Measurements from ENCODE around the gene HDHD5.

The HDHD5 gene

DNA sequence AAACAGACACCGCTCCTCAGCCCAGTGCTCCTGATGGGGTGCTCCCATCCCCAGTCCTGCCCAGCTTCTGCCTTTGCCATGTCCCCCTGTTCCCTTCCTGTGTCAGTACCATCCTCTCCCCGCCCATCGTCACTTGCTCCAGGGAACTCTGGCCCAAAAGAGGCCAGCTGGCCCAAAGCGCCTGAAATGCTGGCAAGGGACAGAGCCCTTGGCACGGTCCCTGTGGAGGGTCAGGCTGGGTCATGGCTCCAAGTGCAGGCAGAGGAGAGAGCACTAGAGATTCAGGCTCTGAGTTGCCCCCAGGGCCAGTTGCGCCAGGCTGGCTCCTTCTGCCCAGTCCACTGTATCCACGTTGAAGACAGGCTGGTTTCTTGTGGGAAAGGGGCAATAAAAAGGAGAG lies 8.4 kb upstream of the HDHD5 start:
- TF ChIP-seq, protein P1, sequence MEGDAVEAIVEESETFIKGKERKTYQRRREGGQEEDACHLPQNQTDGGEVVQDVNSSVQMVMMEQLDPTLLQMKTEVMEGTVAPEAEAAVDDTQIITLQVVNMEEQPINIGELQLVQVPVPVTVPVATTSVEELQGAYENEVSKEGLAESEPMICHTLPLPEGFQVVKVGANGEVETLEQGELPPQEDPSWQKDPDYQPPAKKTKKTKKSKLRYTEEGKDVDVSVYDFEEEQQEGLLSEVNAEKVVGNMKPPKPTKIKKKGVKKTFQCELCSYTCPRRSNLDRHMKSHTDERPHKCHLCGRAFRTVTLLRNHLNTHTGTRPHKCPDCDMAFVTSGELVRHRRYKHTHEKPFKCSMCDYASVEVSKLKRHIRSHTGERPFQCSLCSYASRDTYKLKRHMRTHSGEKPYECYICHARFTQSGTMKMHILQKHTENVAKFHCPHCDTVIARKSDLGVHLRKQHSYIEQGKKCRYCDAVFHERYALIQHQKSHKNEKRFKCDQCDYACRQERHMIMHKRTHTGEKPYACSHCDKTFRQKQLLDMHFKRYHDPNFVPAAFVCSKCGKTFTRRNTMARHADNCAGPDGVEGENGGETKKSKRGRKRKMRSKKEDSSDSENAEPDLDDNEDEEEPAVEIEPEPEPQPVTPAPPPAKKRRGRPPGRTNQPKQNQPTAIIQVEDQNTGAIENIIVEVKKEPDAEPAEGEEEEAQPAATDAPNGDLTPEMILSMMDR (IDR thresholded peaks at IDR 0.05; ENCODE audit: low read depth, low read length, missing control alignments): no peak
- no peak for DNase-seq (ENCODE audit: low read depth)
- no peak overlapping the region for H3K4me3 ChIP-seq (ENCODE audit: low read depth, low read length)

DNA sequence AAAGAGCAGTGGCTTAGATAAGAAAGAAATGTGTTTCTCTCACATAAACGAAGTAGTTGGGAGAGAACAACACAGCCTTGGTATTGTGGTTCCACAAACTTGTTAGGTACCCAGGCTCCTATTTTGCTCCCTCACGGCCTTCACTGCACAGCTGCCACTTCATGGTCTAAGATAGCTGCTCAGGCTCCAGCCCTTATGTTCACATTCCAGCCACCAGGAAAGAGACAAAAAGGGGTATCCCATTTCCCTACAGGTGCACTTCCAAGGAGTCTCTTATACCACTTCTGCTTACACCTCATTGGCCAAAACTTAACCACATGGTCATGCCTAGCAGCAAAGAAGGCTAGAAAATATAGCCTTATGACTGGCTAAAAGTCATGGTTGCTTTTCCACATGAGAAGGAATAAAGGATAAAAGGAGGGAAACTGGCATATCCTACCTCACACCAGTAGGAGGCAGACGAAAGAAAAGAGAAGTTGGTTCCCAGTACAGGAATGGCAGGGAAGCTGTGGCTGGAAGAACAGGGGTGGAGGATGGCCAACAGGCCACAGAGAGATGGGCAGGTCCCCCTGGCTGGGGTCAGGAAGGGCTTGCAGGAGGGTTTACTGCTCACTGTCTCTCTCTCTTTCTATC lies 5.4 kb upstream of the HDHD5 start:
- no peak for DNase-seq (ENCODE audit: low read depth)
- TF ChIP-seq, protein P1 (IDR thresholded peaks at IDR 0.05; ENCODE audit: low read depth, low read length, missing control alignments): peak; percentile 15

DNA sequence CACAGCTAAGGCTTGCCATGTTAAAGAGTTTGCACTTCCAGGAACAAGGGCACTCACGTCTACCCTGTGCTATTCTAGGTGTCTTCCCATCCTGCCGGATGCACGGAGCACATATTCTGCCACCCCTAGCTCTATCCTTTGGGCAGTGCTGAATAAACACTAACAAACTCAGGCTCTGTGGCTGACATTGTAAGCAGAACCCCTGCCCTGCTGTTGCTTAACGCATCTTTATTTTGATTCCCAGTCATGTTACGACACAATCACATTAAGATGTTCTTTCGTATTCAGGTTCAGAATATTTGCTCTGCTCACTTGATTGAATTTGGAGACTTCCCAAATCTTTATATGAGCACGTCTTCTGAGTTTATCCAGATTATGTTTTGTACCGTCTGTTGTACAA lies 3.7 kb upstream of the HDHD5 start:
- no peak for DNase-seq (ENCODE audit: low read depth)
- no peak overlapping the region for H3K4me3 ChIP-seq (ENCODE audit: low read depth, low read length)
- TF ChIP-seq, protein P1 (IDR thresholded peaks at IDR 0.05; ENCODE audit: low read depth, low read length, missing control alignments): no peak

More for the DNA sequence above, 5.4 kb upstream of the HDHD5 start:
- no peak overlapping the region for H3K4me3 ChIP-seq (ENCODE audit: low read depth, low read length)

DNA sequence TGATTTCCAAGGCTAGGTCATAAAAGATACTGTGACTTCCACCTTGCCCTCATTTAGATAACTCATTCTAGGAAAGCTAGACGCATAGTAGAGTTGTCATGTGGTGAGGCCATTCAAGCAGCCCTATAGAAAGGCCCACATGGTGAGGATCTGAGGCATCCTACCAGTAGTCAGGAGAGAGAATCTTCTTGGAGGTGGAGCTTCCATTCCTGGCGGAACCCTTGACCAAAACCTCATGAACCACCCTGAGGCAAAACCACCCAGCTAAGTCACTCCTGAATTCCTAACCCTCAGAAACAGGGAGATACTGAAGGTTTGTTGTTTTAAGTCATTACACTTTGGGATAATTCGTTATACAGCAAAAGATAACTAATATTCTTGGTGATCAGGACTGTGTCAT lies 2.9 kb upstream of the HDHD5 start:
- TF ChIP-seq, protein P1 (IDR thresholded peaks at IDR 0.05; ENCODE audit: low read depth, low read length, missing control alignments): no peak
- DNase-seq (ENCODE audit: low read depth): no peak
- no peak overlapping the region for H3K4me3 ChIP-seq (ENCODE audit: low read depth, low read length)

DNA sequence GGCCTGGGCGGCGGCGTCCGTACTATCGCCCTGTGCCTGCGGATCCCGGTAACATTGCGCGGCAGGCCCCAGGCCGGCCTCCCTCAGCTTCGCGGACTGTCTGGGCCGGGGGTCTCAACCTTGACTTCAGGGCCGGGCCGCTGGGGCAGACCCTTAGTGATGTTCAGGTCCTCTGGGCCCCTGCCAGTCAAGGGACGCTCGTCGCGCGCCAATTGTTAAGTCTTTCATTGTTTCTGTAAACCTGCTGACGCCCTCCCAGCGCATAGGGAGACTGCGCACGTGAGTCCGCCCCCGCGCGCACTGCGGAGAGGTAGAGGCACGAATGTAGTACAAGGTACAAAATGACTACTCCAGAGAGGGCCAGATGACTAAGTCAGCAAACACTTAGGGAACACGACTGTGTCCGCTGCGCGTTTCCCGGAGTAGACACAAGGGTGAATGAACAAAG lies 451 bp upstream of the HDHD5 start:
- peak; percentile 30 for DNase-seq (ENCODE audit: low read depth)
- TF ChIP-seq, protein P1 (IDR thresholded peaks at IDR 0.05; ENCODE audit: low read depth, low read length, missing control alignments): no peak
- H3K4me3 ChIP-seq (ENCODE audit: low read depth, low read length): peak overlapping the region; percentile 71

DNA sequence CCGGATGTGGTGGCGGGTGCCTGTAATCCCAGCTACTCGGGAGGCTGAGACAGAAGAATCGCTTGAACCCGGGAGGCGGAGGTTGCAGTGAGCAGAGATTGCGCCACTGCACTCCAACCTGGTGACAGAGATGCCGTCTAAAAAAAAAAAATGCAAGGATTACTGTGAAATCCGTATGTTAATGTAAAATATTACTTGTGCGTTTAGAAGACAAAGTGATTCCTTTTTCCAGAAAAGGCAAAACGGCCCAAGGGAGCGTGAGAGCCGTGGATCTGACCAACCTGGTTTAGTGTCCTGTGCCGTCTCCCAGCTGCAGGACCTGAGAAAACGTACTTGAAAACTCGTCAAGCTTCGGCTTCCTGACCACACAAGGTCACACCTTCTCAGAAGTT lies 905 bp downstream of the HDHD5 start:
- peak overlapping the region; percentile 71 for H3K4me3 ChIP-seq (ENCODE audit: low read depth, low read length)
- DNase-seq (ENCODE audit: low read depth): no peak
- TF ChIP-seq, protein P1 (IDR thresholded peaks at IDR 0.05; ENCODE audit: low read depth, low read length, missing control alignments): no peak

DNA sequence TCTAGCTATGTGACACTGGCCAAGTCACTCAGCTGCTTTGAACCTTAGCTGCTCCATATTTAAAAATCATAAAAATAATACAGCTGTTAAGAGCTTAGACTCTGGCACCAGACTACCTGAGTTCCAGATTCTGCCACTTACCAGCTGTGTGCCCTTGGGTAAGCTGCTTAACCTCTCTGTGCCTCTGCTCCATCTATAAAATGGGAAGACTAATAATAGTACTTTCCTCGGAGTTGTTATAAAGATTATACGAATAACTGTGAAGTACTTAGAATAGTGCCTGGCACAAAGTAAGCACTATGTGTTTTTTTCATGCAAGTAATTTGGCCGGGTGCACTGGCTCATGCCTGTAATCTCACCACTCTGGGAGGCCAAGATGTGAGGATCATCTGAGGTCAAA lies 1.4 kb downstream of the HDHD5 start:
- H3K4me3 ChIP-seq (ENCODE audit: low read depth, low read length): peak overlapping the region; percentile 71; the same call in 1 of the 2 replicates
- no peak for DNase-seq (ENCODE audit: low read depth)
- TF ChIP-seq, protein P1 (IDR thresholded peaks at IDR 0.05; ENCODE audit: low read depth, low read length, missing control alignments): no peak

All from GM12864 (cell line).